ENCODE data around the gene KCNT1. TPM values are rescaled to one million over a fixed set of nuclear protein-coding genes. Genes with fewer than 3 reads are reported as not detected.
"Not testable (repeated sequence)": the region's sequence is repeated elsewhere in the genome, so short reads cannot be mapped to it uniquely, and the experiment has no call there.

The KCNT1 gene
- total and polyA plus RNA-seq, 4 experiments from 2014 or later, result 0.06 to 0.20 TPM; not detected in 2

GRCh38 chr9:135669018-135669417, 33.0 kb upstream of the KCNT1 start:
- intact Hi-C loops (cut with micrococcal nuclease); H3K27me3 Mint-ChIP-seq; H3K4me3 ChIP-seq (ENCODE audit: low read length in 2 of 2); CTCF ChIA-PET (ENCODE audit: partially characterized antibody); H3K27me3 ChIP-seq (ENCODE audit: insufficient read depth, low read length); H3K9me3 ChIP-seq (ENCODE audit: control insufficient read depth in 1 of 2, low read length in 2 of 2); H3K4me1 Mint-ChIP-seq; H3K4me3 Mint-ChIP-seq; H3K9me3 Mint-ChIP-seq; H3K36me3 ChIP-seq (ENCODE audit: insufficient read depth, low read length); DNase-seq; H3K36me3 Mint-ChIP-seq; H3K27ac Mint-ChIP-seq; POLR2A ChIA-PET (ENCODE audit: partially characterized antibody); H3K4me1 ChIP-seq (ENCODE audit: insufficient read depth, low read length); H3K27ac ChIP-seq (ENCODE audit: low read depth, low read length): not testable (repeated sequence)

DNA sequence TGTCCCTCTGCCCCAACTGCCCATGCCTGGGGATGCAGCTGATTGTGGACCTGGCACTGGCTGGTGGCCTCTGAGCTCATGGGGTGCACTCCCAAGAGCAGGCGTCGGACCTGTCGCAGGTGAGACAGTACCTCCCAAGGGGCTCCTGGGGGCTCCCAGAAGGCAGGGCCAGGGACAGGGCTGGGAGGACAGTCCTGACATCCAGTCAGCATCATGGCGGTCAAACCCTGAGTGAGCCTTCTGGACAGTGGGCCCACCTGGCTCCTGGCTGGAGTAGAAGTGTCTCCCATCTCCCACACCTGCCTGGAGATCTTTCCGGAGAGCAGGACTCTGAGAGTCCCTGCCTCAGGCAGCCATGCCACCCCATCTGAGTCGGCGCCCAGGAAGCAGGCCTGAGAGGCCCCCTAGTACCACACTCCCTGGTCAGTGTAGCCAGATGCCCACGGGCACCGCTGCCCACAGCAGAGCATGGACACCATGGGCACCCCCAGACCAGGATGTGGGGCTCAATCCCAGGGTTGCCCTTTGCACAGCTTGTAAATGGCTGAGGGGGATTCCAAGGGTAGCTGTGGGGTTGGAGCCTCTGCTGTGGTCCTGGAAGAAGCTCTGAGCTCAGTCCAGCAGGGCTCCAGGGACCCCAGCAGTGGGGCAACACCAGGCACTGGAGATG, 32.2 kb upstream of the KCNT1 start:
- Mint-ChIP-seq H3K27me3 (no peaks in the 10 kb centered on the region), H3K9me3 (peaks cover 0 to 3% (median 0%) of the 10 kb centered on the region in 8 donors), H3K4me1 (peaks cover 0 to 1% (median 0%) of the 10 kb centered on the region in 4 donors), H3K4me3 (no peak overlapping the region), H3K27ac (no peak overlapping the region), H3K36me3 (no peaks in the 10 kb centered on the region)
- ChIA-PET POLR2A (ENCODE audit: partially characterized antibody) (no interaction called here), CTCF (ENCODE audit: partially characterized antibody) (no interaction called here)
- H3K36me3 ChIP-seq (ENCODE audit: insufficient read depth, low read length), result no peaks in the 10 kb centered on the region
- intact Hi-C loops (cut with micrococcal nuclease), result no loop called here
- no peak for DNase-seq
- no peak overlapping the region for H3K27ac ChIP-seq (ENCODE audit: low read depth, low read length)
- no peaks in the 10 kb centered on the region for H3K27me3 ChIP-seq (ENCODE audit: insufficient read depth, low read length)
- no peak overlapping the region for H3K4me3 ChIP-seq (ENCODE audit: low read length in 2 of 2)
- no peaks in the 10 kb centered on the region for H3K9me3 ChIP-seq (ENCODE audit: control insufficient read depth in 1 of 2, low read length in 2 of 2)
- H3K4me1 ChIP-seq (ENCODE audit: insufficient read depth, low read length), result no peaks in the 10 kb centered on the region

DNA sequence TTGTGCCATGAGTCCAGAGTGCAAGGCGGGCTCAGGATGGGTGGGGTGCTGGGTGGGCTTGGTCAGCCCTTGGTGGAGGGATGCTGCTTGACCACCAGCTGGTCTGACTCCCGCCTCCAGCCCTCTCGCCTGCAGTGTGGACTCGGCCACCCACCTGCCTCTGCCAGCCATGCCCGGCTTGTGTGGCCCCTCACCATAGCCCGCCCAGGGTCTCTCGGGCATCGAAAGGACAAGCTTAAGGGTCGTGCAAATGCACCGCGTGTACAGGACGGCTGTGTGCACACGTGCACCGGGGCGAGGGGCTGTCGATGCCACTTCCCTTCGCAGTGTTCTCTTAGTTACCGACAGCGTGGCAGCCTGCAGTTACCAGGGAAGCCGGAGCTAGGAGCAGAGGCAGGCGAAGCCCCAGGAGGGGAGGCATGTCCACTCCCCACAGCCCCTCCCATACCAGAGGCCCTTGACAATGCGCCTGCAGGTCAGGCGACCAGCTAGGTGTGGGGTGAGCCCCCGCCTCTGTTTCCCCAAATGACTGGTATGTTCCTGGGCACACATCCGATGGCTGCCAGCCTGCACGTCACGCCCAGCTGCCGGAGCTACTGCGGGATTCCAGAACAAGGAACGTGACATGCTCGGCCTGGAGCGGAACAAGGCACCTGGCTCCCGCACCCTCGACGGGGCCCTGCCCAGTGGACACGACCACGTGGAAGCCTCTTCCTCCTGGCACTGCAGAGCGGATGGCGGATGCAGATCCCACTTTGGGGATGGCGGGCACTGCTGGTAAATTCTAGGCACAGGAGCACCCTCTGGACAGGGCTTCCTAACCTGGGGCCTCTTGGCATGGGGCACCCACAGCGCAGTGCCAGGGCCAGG, 31.0 kb upstream of the KCNT1 start:
- Mint-ChIP-seq H3K36me3 (no peaks in the 10 kb centered on the region), H3K9me3 (peaks cover 0 to 3% (median 0%) of the 10 kb centered on the region in 8 donors), H3K4me3 (no peak overlapping the region), H3K27ac (no peak overlapping the region), H3K27me3 (no peaks in the 10 kb centered on the region), H3K4me1 (peaks cover 0 to 1% (median 0%) of the 10 kb centered on the region in 4 donors)
- Histone ChIP-seq H3K36me3 (ENCODE audit: insufficient read depth, low read length) (no peaks in the 10 kb centered on the region), H3K27me3 (ENCODE audit: insufficient read depth, low read length) (no peaks in the 10 kb centered on the region), H3K9me3 (ENCODE audit: control insufficient read depth in 1 of 2, low read length in 2 of 2) (no peaks in the 10 kb centered on the region), H3K4me1 (ENCODE audit: insufficient read depth, low read length) (no peaks in the 10 kb centered on the region), H3K27ac (ENCODE audit: low read depth, low read length) (no peak overlapping the region), H3K4me3 (ENCODE audit: low read length in 2 of 2) (no peak overlapping the region)
- no peak for DNase-seq
- ChIA-PET POLR2A (ENCODE audit: partially characterized antibody) (no interaction called here), CTCF (ENCODE audit: partially characterized antibody) (no interaction called here)
- intact Hi-C loops (cut with micrococcal nuclease), result no loop called here

DNA sequence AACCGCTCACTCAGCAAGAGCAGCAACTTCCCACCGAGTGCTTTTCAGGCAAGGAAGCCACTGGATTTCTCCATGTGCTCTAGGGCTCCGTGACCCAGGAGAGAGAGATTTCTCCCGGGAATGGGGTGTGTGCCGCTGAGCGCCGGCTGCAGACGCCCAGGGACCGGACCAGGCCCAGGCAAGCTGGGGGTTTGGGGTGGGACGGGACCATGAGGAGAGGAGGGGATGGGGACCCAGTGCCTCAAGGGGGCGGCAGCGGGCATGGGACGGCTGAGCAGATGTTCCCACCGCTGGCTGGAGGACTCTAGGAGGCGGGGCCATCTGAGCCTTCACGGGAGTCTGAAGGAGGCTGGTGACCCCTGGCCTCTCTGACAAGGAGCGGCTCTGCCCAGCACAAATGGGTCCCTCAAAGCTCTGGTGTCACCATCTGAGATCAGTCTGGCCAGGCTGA, 30.4 kb upstream of the KCNT1 start:
- ChIA-PET POLR2A (ENCODE audit: partially characterized antibody) (no interaction called here), CTCF (ENCODE audit: partially characterized antibody) (no interaction called here)

GRCh38 chr9:135672786-135673185, 29.2 kb upstream of the KCNT1 start:
- DNase-seq; POLR2A ChIA-PET (ENCODE audit: partially characterized antibody); H3K4me3 ChIP-seq (ENCODE audit: low read length in 2 of 2); H3K27me3 Mint-ChIP-seq; CTCF ChIA-PET (ENCODE audit: partially characterized antibody); H3K36me3 ChIP-seq (ENCODE audit: insufficient read depth, low read length); H3K4me1 ChIP-seq (ENCODE audit: insufficient read depth, low read length); H3K27ac Mint-ChIP-seq; H3K9me3 Mint-ChIP-seq; H3K36me3 Mint-ChIP-seq; H3K27me3 ChIP-seq (ENCODE audit: insufficient read depth, low read length); H3K27ac ChIP-seq (ENCODE audit: low read depth, low read length); H3K4me1 Mint-ChIP-seq; intact Hi-C loops (cut with micrococcal nuclease); H3K9me3 ChIP-seq (ENCODE audit: control insufficient read depth in 1 of 2, low read length in 2 of 2); H3K4me3 Mint-ChIP-seq: not testable (repeated sequence)

More for the DNA sequence above, 30.4 kb upstream of the KCNT1 start:
- no peak overlapping the region for H3K4me3 Mint-ChIP-seq
- H3K9me3 Mint-ChIP-seq, result peaks cover 0 to 3% (median 0%) of the 10 kb centered on the region in 8 donors
- H3K4me3 ChIP-seq (ENCODE audit: low read length in 2 of 2), result no peak overlapping the region
- peaks cover 0 to 1% (median 0%) of the 10 kb centered on the region in 4 donors for H3K4me1 Mint-ChIP-seq
- no peak for DNase-seq
- H3K27me3 Mint-ChIP-seq, result no peaks in the 10 kb centered on the region
- H3K27me3 ChIP-seq (ENCODE audit: insufficient read depth, low read length), result no peaks in the 10 kb centered on the region
- no peak overlapping the region for H3K27ac ChIP-seq (ENCODE audit: low read depth, low read length)
- no peaks in the 10 kb centered on the region for H3K4me1 ChIP-seq (ENCODE audit: insufficient read depth, low read length)
- no peaks in the 10 kb centered on the region for H3K9me3 ChIP-seq (ENCODE audit: control insufficient read depth in 1 of 2, low read length in 2 of 2)
- no peak overlapping the region for H3K27ac Mint-ChIP-seq
- intact Hi-C loops (cut with micrococcal nuclease), result no loop called here
- H3K36me3 ChIP-seq (ENCODE audit: insufficient read depth, low read length), result no peaks in the 10 kb centered on the region
- no peaks in the 10 kb centered on the region for H3K36me3 Mint-ChIP-seq

DNA sequence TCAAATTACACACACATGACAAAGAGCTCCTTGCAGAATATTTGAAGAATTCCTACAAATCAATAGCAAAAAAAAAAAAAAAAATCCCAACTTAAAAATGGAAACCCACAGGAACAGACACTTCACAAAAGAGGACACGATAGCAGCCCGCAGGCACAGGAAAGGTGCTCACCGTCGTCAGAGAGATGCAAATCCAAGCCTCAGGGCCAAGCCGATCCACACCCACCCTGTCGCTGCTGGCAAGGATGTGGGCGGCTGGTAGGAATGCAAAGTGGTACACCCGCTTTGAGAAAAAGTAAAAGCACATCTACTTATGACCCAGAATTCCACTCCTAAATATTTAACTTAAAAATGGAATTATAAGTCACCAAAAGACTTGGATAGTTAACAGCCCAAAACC, 28.0 kb upstream of the KCNT1 start:
- H3K36me3 ChIP-seq (ENCODE audit: insufficient read depth, low read length), result no peaks in the 10 kb centered on the region
- ChIA-PET POLR2A (ENCODE audit: partially characterized antibody) (no interaction called here), CTCF (ENCODE audit: partially characterized antibody) (no interaction called here)
- H3K27me3 Mint-ChIP-seq, result no peaks in the 10 kb centered on the region
- no peaks in the 10 kb centered on the region for H3K4me1 ChIP-seq (ENCODE audit: insufficient read depth, low read length)
- H3K4me3 ChIP-seq (ENCODE audit: low read length in 2 of 2), result no peak overlapping the region
- H3K4me3 Mint-ChIP-seq, result peak overlapping the region in 1 of 8 donors; percentile 48
- H3K9me3 Mint-ChIP-seq, result peaks cover 0 to 3% (median 0%) of the 10 kb centered on the region in 8 donors
- H3K4me1 Mint-ChIP-seq, result peaks cover 0 to 1% (median 0%) of the 10 kb centered on the region in 4 donors
- no peak overlapping the region for H3K27ac ChIP-seq (ENCODE audit: low read depth, low read length)
- no peaks in the 10 kb centered on the region for H3K9me3 ChIP-seq (ENCODE audit: control insufficient read depth in 1 of 2, low read length in 2 of 2)
- DNase-seq, result no peak
- H3K27me3 ChIP-seq (ENCODE audit: insufficient read depth, low read length), result no peaks in the 10 kb centered on the region
- no peaks in the 10 kb centered on the region for H3K36me3 Mint-ChIP-seq
- intact Hi-C loops (cut with micrococcal nuclease), result no loop called here
- H3K27ac Mint-ChIP-seq, result no peak overlapping the region

DNA sequence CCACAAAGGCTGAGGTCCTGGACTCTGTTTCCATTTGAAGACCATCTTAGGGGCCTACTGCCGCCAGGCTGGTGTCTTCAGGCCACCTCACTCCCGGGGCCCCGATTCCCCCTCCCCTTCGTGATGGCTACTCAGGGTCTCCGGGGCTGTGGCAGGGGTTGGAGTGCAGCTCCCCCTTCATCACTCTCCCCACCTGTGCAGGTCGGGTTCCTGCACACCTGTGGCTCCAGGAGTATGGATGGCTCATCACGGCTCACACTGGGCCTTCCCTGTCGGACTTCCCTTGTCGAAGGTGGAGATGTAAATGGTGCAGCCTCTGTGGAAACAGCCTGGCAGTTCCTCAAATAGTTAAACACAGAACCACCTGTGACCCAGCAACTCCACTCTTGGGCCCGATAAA, 27.0 kb upstream of the KCNT1 start:
- no peaks in the 10 kb centered on the region for H3K27me3 Mint-ChIP-seq
- no peaks in the 10 kb centered on the region for H3K27me3 ChIP-seq (ENCODE audit: insufficient read depth, low read length)
- DNase-seq, result no peak

More for the DNA sequence above, 27.0 kb upstream of the KCNT1 start:
- CTCF ChIA-PET (ENCODE audit: partially characterized antibody), result no interaction called here
- POLR2A ChIA-PET (ENCODE audit: partially characterized antibody), result no interaction called here
- Histone ChIP-seq H3K27ac (ENCODE audit: low read depth, low read length) (no peak overlapping the region), H3K9me3 (ENCODE audit: control insufficient read depth in 1 of 2, low read length in 2 of 2) (no peaks in the 10 kb centered on the region), H3K4me3 (ENCODE audit: low read length in 2 of 2) (no peak overlapping the region), H3K4me1 (ENCODE audit: insufficient read depth, low read length) (no peaks in the 10 kb centered on the region), H3K36me3 (ENCODE audit: insufficient read depth, low read length) (no peaks in the 10 kb centered on the region)
- no peak overlapping the region for H3K27ac Mint-ChIP-seq
- no peaks in the 10 kb centered on the region for H3K4me1 Mint-ChIP-seq
- intact Hi-C loops (cut with micrococcal nuclease), result no loop called here
- H3K9me3 Mint-ChIP-seq, result peaks cover 0 to 2% (median 0%) of the 10 kb centered on the region in 8 donors
- H3K36me3 Mint-ChIP-seq, result no peaks in the 10 kb centered on the region
- H3K4me3 Mint-ChIP-seq, result no peak overlapping the region
